Panc1 (cell line): Measurements from ENCODE around the gene SDC4. TPM values are rescaled to one million over a fixed set of nuclear protein-coding genes. Genes with fewer than 3 reads are reported as not detected.

ENCODE experiments used
- ATAC-seq: fragments of 200-7000 bp; cut with Tn5 transposase; 2 replicates; pipeline ENCODE4 v1.9.1; 2020; ENCODE audit warnings: mild to moderate bottlenecking, moderate library complexity
- BruUV-seq: library from RNA; stranded (reverse); fragments of 400-500 nt; replicated peaks from 2 replicates; lab custom pipeline; 2021; lab: Mats Ljungman, UMichigan
- CTCF ChIA-PET: fragments of 300-600 bp; sonication (Branson Sonifier 250); formaldehyde crosslinking; loops from one replicate; lab custom pipeline; 2022; ENCODE audit warnings: antibody characterized with exemption; lab: Charles Lee
- POLR2A ChIA-PET: fragments of 300-600 bp; sonication (Branson Sonifier 250); formaldehyde crosslinking; loops from one replicate; lab custom pipeline; 2022; ENCODE audit warnings: antibody characterized with exemption; lab: Charles Lee
- DNase-seq: peaks from one replicate; pipeline ENCODE4 v3.0.0-alpha.2; 2010; ENCODE audit warnings: low read depth, low spot score
- H3K27ac ChIP-seq: 2 replicates; pipeline ENCODE4 v1.5.1; 2011; ENCODE audit warnings: mild to moderate bottlenecking, low read length, inconsistent platforms
- H3K27me3 ChIP-seq: fragments of 200-500 bp; sonication (Bioruptor generic); 2 replicates; pipeline ENCODE4 v1.6.0; 2014; ENCODE audit warnings: low read length, inconsistent platforms; ENCODE audit not compliant: control insufficient read depth, insufficient read depth
- H3K36me3 ChIP-seq: fragments of 200-500 bp; sonication (Bioruptor generic); 2 replicates; pipeline ENCODE4 v1.5.1; 2014; ENCODE audit warnings: inconsistent platforms, mild to moderate bottlenecking, low read length, moderate library complexity; ENCODE audit not compliant: control insufficient read depth, insufficient read depth
- H3K4me1 ChIP-seq: 2 replicates; pipeline ENCODE4 v1.5.1; 2011; ENCODE audit warnings: inconsistent platforms, mild to moderate bottlenecking, low read length, moderate library complexity; ENCODE audit not compliant: control insufficient read depth, insufficient read depth
- H3K4me3 ChIP-seq, 2 experiments: 2 replicates each; pipeline ENCODE4 v1.5.1; 2011 to 2012; ENCODE audit warnings: low read depth in 2 of 2, low read length in 2 of 2, mild to moderate bottlenecking in 2 of 2, inconsistent platforms in 1 of 2, moderate library complexity in 1 of 2
- H3K9me3 ChIP-seq: fragments of 200-500 bp; sonication (Bioruptor generic); 2 replicates; pipeline ENCODE4 v1.5.1; 2014; ENCODE audit warnings: low read depth, mild to moderate bottlenecking, inconsistent platforms, low read length, moderate library complexity; ENCODE audit not compliant: control insufficient read depth, insufficient read depth
- CTCF ChIP-seq: fragments of 450-650 bp; IDR thresholded peaks from 2 replicates; pipeline ENCODE4 v1.5.1; 2017; ENCODE audit warnings: mild to moderate bottlenecking
- POLR2AphosphoS5 ChIP-seq: IDR thresholded peaks from 2 replicates; pipeline ENCODE4 v1.6.1; 2012; ENCODE audit warnings: mild to moderate bottlenecking, low read depth, low read length, moderate library complexity
- REST ChIP-seq, 2 experiments: IDR thresholded peaks; 2 replicates each; pipeline ENCODE4 v1.6.1; 2011 to 2012; ENCODE audit warnings: low read depth in 2 of 2, control low read depth in 1 of 2, low read length in 1 of 2, mild to moderate bottlenecking in 1 of 2, moderate library complexity in 1 of 2; ENCODE audit not compliant: insufficient read depth in 1 of 2
- SIN3A ChIP-seq: IDR thresholded peaks from 2 replicates; pipeline ENCODE4 v1.6.1; 2012; ENCODE audit warnings: low read depth, mild to moderate bottlenecking, low read length, moderate library complexity, borderline replicate concordance; ENCODE audit not compliant: insufficient read depth
- TCF7L2 ChIP-seq: IDR thresholded peaks from 2 replicates; pipeline ENCODE4 v1.6.1; 2011; ENCODE audit warnings: mild to moderate bottlenecking, low read depth, low read length, inconsistent platforms
- in situ Hi-C: cut with HindIII; loops from 2 replicates; pipeline ENCODE4 v1.10.0; 2016; ENCODE audit warnings: low sequenced_read_pairs, low pct_unique_long_range_greater_than_20kb
- intact Hi-C: fragments of 100-400 bp; cut with micrococcal nuclease; formaldehyde crosslinking; loops from one replicate; pipeline ENCODE4 v1.10.0; 2022; ENCODE audit not compliant: unreplicated experiment
- total RNA-seq: library from RNA; stranded (reverse); gene quantifications from one replicate; pipeline ENCODE4 v1.2.1, GENCODE V29; 2021; ENCODE audit not compliant: unreplicated experiment

Gene SDC4
- total RNA-seq, 1 experiment from 2014 or later, result 93.3 TPM

- in situ Hi-C loops (no loop called here), intact Hi-C loops (loop anchor here (10.0 kb wide), 1 partner anchor 445 kb away; no protein-coding TSS in a partner anchor)
- ATAC-seq (no peak), DNase-seq (no peak)
- no peaks in the 10 kb centered on the region for H3K9me3 ChIP-seq
- H3K27me3 ChIP-seq, result no peaks in the 10 kb centered on the region
- H3K4me3 ChIP-seq, result no peak overlapping the region
- H3K36me3 ChIP-seq, result peaks cover 20% of the 10 kb centered on the region
- no peaks in the 10 kb centered on the region for H3K4me1 ChIP-seq
- no TSS peak for BruUV-seq
- POLR2A ChIA-PET, result no interaction called here
- TF ChIP-seq TCF7L2 (no peak), POLR2AphosphoS5 (no peak), CTCF (no peak), SIN3A (no peak), REST (IDR thresholded peaks at IDR 0.05; ENCODE audit: insufficient read depth in 1 of 2, low read depth in 2 of 2, low read length in 1 of 2) (no peak)
- no peak overlapping the region for H3K27ac ChIP-seq
- CTCF ChIA-PET, result no interaction called here
Observed at GRCh38 chr20:45329497-45330319, 18.5 kb downstream of the SDC4 start.

GRCh38 chr20:45328451-45328850, 19.8 kb downstream of the SDC4 start:
- no TSS peak for BruUV-seq
- Histone ChIP-seq H3K9me3 (no peaks in the 10 kb centered on the region), H3K4me1 (no peaks in the 10 kb centered on the region), H3K27me3 (no peaks in the 10 kb centered on the region), H3K27ac (no peak overlapping the region), H3K36me3 (peaks cover 20% of the 10 kb centered on the region), H3K4me3 (no peak overlapping the region)
- TF ChIP-seq REST (IDR thresholded peaks at IDR 0.05; ENCODE audit: insufficient read depth in 1 of 2, low read depth in 2 of 2, low read length in 1 of 2) (no peak), POLR2AphosphoS5 (no peak), SIN3A (no peak), CTCF (no peak), TCF7L2 (no peak)
- DNase-seq (no peak), ATAC-seq (no peak)
- CTCF ChIA-PET, result no interaction called here
- in situ Hi-C loops, result no loop called here
- intact Hi-C loops, result loop anchor here (10.0 kb wide), 1 partner anchor 446 kb away; no protein-coding TSS in a partner anchor
- POLR2A ChIA-PET, result no interaction called here
